ENCODE measurements around the gene SLC7A6. TPM values are rescaled to one million over a fixed set of nuclear protein-coding genes. Genes with fewer than 3 reads are reported as not detected.

The SLC7A6 gene
- total and polyA plus RNA-seq, 2 of the 13 experiments (the other 11 are each of a cell fraction or from before 2014, with no cell fraction given) = 35.8 to 70.8 TPM

DNA sequence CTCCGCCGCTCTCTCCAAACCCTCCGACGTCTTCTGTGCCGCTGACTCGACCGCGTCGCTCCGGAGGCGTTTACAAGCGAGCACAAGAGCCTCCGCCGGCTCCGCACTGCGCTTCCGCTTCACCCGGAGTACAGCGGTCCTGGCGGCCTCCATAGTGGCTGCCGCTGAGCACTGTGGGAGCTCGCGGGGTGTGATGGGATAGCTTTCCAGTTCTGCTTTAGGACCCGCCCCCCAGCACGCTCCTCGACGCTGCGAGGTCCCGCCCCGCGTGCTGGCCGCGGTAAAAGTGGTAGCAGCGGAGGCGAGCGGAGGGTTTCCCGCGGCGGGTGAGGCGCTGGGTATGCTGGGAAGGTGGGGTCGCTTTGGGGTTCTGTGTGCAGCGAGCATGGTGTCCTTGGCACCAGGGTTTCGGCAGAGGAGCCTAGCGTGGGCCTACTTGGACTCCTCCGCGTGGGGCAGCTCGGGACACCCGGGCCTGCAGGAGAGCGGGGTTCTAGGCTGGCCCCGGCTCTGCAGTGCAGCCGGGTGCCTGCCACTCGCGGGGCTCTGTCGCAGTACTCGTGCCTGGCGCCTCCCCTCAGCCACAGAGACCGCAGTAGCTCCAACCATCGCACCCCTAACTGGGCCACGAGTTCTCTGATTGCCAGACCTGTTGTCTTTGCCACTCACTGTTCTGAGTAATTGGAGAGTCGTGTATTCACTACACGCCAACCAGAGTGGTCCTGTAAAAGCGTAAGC lies 46.6 kb downstream of the SLC7A6 start, which contains the start of the genes PRMT7 and SLC7A6OS (continued):
- TF ChIP-seq, protein P1, sequence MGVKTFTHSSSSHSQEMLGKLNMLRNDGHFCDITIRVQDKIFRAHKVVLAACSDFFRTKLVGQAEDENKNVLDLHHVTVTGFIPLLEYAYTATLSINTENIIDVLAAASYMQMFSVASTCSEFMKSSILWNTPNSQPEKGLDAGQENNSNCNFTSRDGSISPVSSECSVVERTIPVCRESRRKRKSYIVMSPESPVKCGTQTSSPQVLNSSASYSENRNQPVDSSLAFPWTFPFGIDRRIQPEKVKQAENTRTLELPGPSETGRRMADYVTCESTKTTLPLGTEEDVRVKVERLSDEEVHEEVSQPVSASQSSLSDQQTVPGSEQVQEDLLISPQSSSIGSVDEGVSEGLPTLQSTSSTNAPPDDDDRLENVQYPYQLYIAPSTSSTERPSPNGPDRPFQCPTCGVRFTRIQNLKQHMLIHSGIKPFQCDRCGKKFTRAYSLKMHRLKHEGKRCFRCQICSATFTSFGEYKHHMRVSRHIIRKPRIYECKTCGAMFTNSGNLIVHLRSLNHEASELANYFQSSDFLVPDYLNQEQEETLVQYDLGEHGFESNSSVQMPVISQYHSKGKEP (CRISPR knock-in tag; IDR thresholded peaks at IDR 0.05) = peak; percentile 97
- TF ChIP-seq TEAD3 (CRISPR knock-in tag; optimal IDR thresholded peaks at IDR 0.05; ENCODE audit: borderline replicate concordance) (peak; percentile 93), TOE1 (CRISPR knock-in tag; IDR thresholded peaks at IDR 0.05) (peak; percentile 99), SP2 (CRISPR knock-in tag; IDR thresholded peaks at IDR 0.05) (peak; percentile 66; the same call in 1 of the 2 replicates), MYC (CRISPR knock-in tag; IDR thresholded peaks at IDR 0.05; ENCODE audit: borderline replicate concordance) (peak; percentile 97), IKZF4 (CRISPR knock-in tag; IDR thresholded peaks at IDR 0.05; ENCODE audit: borderline replicate concordance, low read depth, not compliant biosample characterization) (peak; percentile 99), KMT2A (CRISPR knock-in tag; IDR thresholded peaks at IDR 0.05) (peak; percentile 100), SRSF1 (optimal IDR thresholded peaks at IDR 0.05; ENCODE audit: low read depth, low read length) (peak; percentile 66), ZMYM4 (CRISPR knock-in tag; IDR thresholded peaks at IDR 0.05) (peak; percentile 95), MAZ (IDR thresholded peaks at IDR 0.05; ENCODE audit: borderline replicate concordance, low read depth, low read length) (peak; percentile 66; the same call in 1 of the 2 replicates), MAZ (CRISPR knock-in tag; IDR thresholded peaks at IDR 0.05; ENCODE audit: low read depth) (peak; percentile 99), RBM22 (optimal IDR thresholded peaks at IDR 0.05; ENCODE audit: low read length) (peak; percentile 77), KLF13 (CRISPR knock-in tag; IDR thresholded peaks at IDR 0.05) (peak; percentile 99), MBD4 (IDR thresholded peaks at IDR 0.05; ENCODE audit: borderline replicate concordance, low read length) (no peak), XRCC5 (optimal IDR thresholded peaks at IDR 0.05; ENCODE audit: low read length) (peak; percentile 90), ZNF615 (CRISPR knock-in tag; IDR thresholded peaks at IDR 0.05; ENCODE audit: borderline replicate concordance) (no peak), SMYD3 (CRISPR knock-in tag; IDR thresholded peaks at IDR 0.05) (peak; percentile 99), ZSCAN22 (CRISPR knock-in tag; IDR thresholded peaks at IDR 0.05) (peak; percentile 85; the same call in 1 of the 2 replicates)
- TF ChIP-seq, protein P2, sequence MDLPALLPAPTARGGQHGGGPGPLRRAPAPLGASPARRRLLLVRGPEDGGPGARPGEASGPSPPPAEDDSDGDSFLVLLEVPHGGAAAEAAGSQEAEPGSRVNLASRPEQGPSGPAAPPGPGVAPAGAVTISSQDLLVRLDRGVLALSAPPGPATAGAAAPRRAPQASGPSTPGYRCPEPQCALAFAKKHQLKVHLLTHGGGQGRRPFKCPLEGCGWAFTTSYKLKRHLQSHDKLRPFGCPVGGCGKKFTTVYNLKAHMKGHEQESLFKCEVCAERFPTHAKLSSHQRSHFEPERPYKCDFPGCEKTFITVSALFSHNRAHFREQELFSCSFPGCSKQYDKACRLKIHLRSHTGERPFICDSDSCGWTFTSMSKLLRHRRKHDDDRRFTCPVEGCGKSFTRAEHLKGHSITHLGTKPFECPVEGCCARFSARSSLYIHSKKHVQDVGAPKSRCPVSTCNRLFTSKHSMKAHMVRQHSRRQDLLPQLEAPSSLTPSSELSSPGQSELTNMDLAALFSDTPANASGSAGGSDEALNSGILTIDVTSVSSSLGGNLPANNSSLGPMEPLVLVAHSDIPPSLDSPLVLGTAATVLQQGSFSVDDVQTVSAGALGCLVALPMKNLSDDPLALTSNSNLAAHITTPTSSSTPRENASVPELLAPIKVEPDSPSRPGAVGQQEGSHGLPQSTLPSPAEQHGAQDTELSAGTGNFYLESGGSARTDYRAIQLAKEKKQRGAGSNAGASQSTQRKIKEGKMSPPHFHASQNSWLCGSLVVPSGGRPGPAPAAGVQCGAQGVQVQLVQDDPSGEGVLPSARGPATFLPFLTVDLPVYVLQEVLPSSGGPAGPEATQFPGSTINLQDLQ (CRISPR knock-in tag; IDR thresholded peaks at IDR 0.05) = peak; percentile 98; the same call in 1 of the 2 replicates
- TF ChIP-seq, protein P3, sequence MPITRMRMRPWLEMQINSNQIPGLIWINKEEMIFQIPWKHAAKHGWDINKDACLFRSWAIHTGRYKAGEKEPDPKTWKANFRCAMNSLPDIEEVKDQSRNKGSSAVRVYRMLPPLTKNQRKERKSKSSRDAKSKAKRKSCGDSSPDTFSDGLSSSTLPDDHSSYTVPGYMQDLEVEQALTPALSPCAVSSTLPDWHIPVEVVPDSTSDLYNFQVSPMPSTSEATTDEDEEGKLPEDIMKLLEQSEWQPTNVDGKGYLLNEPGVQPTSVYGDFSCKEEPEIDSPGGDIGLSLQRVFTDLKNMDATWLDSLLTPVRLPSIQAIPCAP (CRISPR knock-in tag; IDR thresholded peaks at IDR 0.05; ENCODE audit: low read depth) = peak; percentile 97; the same call in 1 of the 2 replicates
- TF ChIP-seq, protein P4, sequence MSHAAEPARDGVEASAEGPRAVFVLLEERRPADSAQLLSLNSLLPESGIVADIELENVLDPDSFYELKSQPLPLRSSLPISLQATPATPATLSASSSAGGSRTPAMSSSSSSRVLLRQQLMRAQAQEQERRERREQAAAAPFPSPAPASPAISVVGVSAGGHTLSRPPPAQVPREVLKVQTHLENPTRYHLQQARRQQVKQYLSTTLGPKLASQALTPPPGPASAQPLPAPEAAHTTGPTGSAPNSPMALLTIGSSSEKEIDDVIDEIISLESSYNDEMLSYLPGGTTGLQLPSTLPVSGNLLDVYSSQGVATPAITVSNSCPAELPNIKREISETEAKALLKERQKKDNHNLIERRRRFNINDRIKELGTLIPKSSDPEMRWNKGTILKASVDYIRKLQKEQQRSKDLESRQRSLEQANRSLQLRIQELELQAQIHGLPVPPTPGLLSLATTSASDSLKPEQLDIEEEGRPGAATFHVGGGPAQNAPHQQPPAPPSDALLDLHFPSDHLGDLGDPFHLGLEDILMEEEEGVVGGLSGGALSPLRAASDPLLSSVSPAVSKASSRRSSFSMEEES (CRISPR knock-in tag; IDR thresholded peaks at IDR 0.05) = peak; percentile 97
